AG04450 (cell line): Measurements from ENCODE around the gene GNA12. TPM values are rescaled to one million over a fixed set of nuclear protein-coding genes. Genes with fewer than 3 reads are reported as not detected.

Experiments
- CTCF ChIA-PET: fragments of 300-600, 350-600 bp; formaldehyde crosslinking; extraction: SDS; loops from one replicate; lab custom pipeline; 2022; ENCODE audit warnings: antibody characterized with exemption, inconsistent platforms; lab: Charles Lee
- POLR2A ChIA-PET: fragments of 350-600 bp; formaldehyde crosslinking; extraction: SDS; loops from one replicate; lab custom pipeline; 2021; ENCODE audit warnings: antibody characterized with exemption, inconsistent platforms; lab: Yijun Ruan, JAX
- DNase-seq: peaks from one replicate; pipeline ENCODE4 v3.0.0-alpha.2; 2011; ENCODE audit warnings: low read depth, low spot score
- H3K27ac ChIP-seq: one replicate; pipeline ENCODE4 v1.5.1; 2012; ENCODE audit warnings: low read depth, low read length, control low read depth
- H3K27me3 ChIP-seq: one replicate; pipeline ENCODE4 v1.6.0; 2012; ENCODE audit warnings: low read length; ENCODE audit not compliant: control insufficient read depth, insufficient read depth
- H3K4me3 ChIP-seq: 2 replicates; pipeline ENCODE4 v1.5.1; 2011; ENCODE audit warnings: mild to moderate bottlenecking, low read depth, low read length, control low read depth
- H3K9me3 ChIP-seq: 2 replicates; pipeline ENCODE4 v1.5.1; 2012; ENCODE audit warnings: low read length; ENCODE audit not compliant: control insufficient read depth, insufficient read depth
- polyA plus RNA-seq: library from polyadenylated mRNA; depleted of rRNA; stranded (reverse); fragments of >200 nt; gene quantifications from 2 replicates; pipeline ENCODE4 v1.2.3, GENCODE V29; 2011
- TF ChIP-seq, protein P1 (sequence below): IDR thresholded peaks from 2 replicates; pipeline ENCODE4 v1.5.1; 2011; ENCODE audit warnings: low read depth, low read length, control low read depth, inconsistent platforms

The GNA12 gene
- polyA plus RNA-seq, 1 experiment, result 97.4 TPM

DNA sequence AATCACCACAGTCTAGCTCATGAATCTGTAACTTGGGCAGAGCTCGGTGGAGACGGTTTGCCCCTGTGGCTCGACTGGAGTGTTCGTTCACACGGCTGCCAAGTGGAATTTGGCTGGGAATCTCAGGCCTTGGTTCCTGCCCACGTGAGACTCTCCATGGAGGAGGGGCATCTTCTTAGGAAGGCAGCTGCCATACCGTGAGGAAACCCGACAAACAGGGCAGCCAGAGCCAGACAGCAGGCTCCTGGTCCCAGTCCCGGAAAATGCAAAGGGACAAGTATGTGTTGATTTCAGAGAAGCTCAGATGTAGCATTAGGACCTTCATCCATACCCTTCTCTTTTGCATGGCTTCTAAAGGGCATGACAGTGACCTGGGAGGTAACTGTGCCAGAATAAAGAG, 129.5 kb downstream of the GNA12 start:
- no peak for DNase-seq
- TF ChIP-seq, protein P1, sequence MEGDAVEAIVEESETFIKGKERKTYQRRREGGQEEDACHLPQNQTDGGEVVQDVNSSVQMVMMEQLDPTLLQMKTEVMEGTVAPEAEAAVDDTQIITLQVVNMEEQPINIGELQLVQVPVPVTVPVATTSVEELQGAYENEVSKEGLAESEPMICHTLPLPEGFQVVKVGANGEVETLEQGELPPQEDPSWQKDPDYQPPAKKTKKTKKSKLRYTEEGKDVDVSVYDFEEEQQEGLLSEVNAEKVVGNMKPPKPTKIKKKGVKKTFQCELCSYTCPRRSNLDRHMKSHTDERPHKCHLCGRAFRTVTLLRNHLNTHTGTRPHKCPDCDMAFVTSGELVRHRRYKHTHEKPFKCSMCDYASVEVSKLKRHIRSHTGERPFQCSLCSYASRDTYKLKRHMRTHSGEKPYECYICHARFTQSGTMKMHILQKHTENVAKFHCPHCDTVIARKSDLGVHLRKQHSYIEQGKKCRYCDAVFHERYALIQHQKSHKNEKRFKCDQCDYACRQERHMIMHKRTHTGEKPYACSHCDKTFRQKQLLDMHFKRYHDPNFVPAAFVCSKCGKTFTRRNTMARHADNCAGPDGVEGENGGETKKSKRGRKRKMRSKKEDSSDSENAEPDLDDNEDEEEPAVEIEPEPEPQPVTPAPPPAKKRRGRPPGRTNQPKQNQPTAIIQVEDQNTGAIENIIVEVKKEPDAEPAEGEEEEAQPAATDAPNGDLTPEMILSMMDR, result no peak
- peaks cover 31% of the 10 kb centered on the region for H3K9me3 ChIP-seq
- no peak overlapping the region for H3K27ac ChIP-seq
- no peaks in the 10 kb centered on the region for H3K27me3 ChIP-seq
- POLR2A ChIA-PET, result no interaction called here
- CTCF ChIA-PET, result no interaction called here
- no peak overlapping the region for H3K4me3 ChIP-seq

GRCh38 chr7:2713978-2714377, 130.1 kb downstream of the GNA12 start:
- POLR2A ChIA-PET, result interaction anchor here (1.0 kb wide), 1 partner anchor 44 kb away, joined by 4 read pairs; no protein-coding TSS in a partner anchor
- CTCF ChIA-PET, result interaction anchor here (1.1 to 1.2 kb wide), 2 partner anchors 150 to 264 kb away, joined by 3 read pairs; no protein-coding TSS in a partner anchor
- Histone ChIP-seq H3K27me3 (no peaks in the 10 kb centered on the region), H3K27ac (no peak overlapping the region), H3K9me3 (peaks cover 31% of the 10 kb centered on the region), H3K4me3 (no peak overlapping the region)
- no peak for DNase-seq
- TF ChIP-seq, protein P1, result no peak

DNA sequence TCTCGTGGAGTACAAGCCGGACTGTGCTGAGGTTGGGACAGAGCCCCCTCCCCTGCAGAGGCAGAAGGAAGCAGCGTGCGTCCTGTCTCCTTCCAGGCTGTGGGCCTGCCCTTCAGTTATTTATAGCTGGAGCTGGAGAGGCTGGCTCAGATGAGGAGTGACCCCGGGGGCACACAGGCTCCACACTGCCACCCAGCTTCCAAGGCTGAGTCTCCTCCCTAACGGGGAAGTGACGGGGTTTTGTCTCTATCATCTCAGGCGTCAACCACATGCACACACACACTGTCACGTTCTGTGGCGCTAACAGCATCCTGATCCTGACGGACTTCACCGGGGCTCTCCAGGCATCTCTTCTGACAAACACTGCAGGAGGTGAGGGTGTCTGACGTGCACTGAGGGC, 130.7 kb downstream of the GNA12 start:
- DNase-seq, result no peak
- H3K27ac ChIP-seq, result no peak overlapping the region
- TF ChIP-seq, protein P1, result no peak
- CTCF ChIA-PET, result interaction anchor here (1.1 to 1.2 kb wide), 2 partner anchors 151 to 263 kb away, joined by 3 read pairs; no protein-coding TSS in a partner anchor
- peaks cover 28% of the 10 kb centered on the region for H3K9me3 ChIP-seq
- no peaks in the 10 kb centered on the region for H3K27me3 ChIP-seq
- POLR2A ChIA-PET, result interaction anchor here (0.6 to 1.0 kb wide), 2 partner anchors 45 to 50 kb away, joined by 3 to 4 read pairs; no protein-coding TSS in a partner anchor
- no peak overlapping the region for H3K4me3 ChIP-seq

- POLR2A ChIA-PET, result no interaction called here
These were observed 132.0 kb downstream of the GNA12 start for GRCh38 chr7:2711895-2712675.

More at GRCh38 chr7:2711895-2712675, 132.0 kb downstream of the GNA12 start:
- peaks cover 20% of the 10 kb centered on the region for H3K9me3 ChIP-seq
- no peak for DNase-seq
- no peak overlapping the region for H3K27ac ChIP-seq
- TF ChIP-seq, protein P1, result no peak
- H3K27me3 ChIP-seq, result no peaks in the 10 kb centered on the region
- CTCF ChIA-PET, result no interaction called here
- no peak overlapping the region for H3K4me3 ChIP-seq
